H1 (cell line): ENCODE data around the gene NDUFB8. TPM values are rescaled to one million over a fixed set of nuclear protein-coding genes. Genes with fewer than 3 reads are reported as not detected.

Experiments
- BCL11A ChIP-seq, 2 experiments: IDR thresholded peaks; one replicate each; pipeline ENCODE4 v1.6.1; 2011; ENCODE audit warnings: low read depth in 2 of 2, low read length in 2 of 2, mild to moderate bottlenecking in 2 of 2
- CHD7 ChIP-seq: fragments of 300-600 bp; sonication (generic); IDR thresholded peaks from 2 replicates; pipeline ENCODE4 v1.7.1; 2012; ENCODE audit warnings: low read length, moderate library complexity, mild to moderate bottlenecking, inconsistent platforms; ENCODE audit not compliant: insufficient replicate concordance
- E2F6 ChIP-seq: IDR thresholded peaks from 2 replicates; pipeline ENCODE4 v1.6.1; 2012; ENCODE audit warnings: inconsistent platforms
- MAX ChIP-seq: IDR thresholded peaks from 2 replicates; pipeline ENCODE4 v1.6.1; 2012; ENCODE audit warnings: inconsistent platforms
- RFX5 ChIP-seq: IDR thresholded peaks from 2 replicates; pipeline ENCODE4 v1.6.1; 2011; ENCODE audit warnings: low read depth, low read length, improper control_type of control experiment, borderline replicate concordance
- RNF2 ChIP-seq: fragments of 200-900, 300-1000 bp; sonication (generic); IDR thresholded peaks from 2 replicates; pipeline ENCODE4 v1.7.1; 2016; ENCODE audit warnings: borderline replicate concordance, low read depth, mild to moderate bottlenecking, antibody characterized with exemption, low read length; ENCODE audit not compliant: poor library complexity, severe bottlenecking; ENCODE audit errors: missing control alignments
- USF2 ChIP-seq: IDR thresholded peaks from 2 replicates; pipeline ENCODE4 v1.6.1; 2011; ENCODE audit warnings: low read length, improper control_type of control experiment
- polyA plus RNA-seq, 7 experiments: library from polyadenylated mRNA; depleted of rRNA in 3 of 7; stranded (reverse) in 5 of 7; unstranded in 2 of 7; fragments of >200 nt in 5 of 7; fragments of 200-250 nt in 2 of 7; gene quantifications; 1 replicate in 5 of 7; 2 replicates in 1 of 7; 4 replicates in 1 of 7; pipeline versions ENCODE4 v1.2.1 to v1.2.3, GENCODE V29; 2011 to 2013; ENCODE audit warnings: missing spikeins in 2 of 7, mixed read lengths in 2 of 7
- total RNA-seq: library from RNA; stranded (reverse); fragmentation: NEBNext Ultra II Directional; extraction: Animal tissue kit (Norgen Biotek cat#: 25700); gene quantifications from 2 replicates; pipeline ENCODE4 v1.2.1, GENCODE V29; 2021

The NDUFB8 gene
- total and polyA plus RNA-seq, 2 of the 8 experiments (the other 6 are each of a cell fraction or from before 2014, with no cell fraction given): 175 to 455 TPM

GRCh38 chr10:100569687-100570481 is 40.2 kb upstream of the NDUFB8 start (continued):
- TF ChIP-seq CHD7: no peak
- no peak for TF ChIP-seq RFX5
- TF ChIP-seq E2F6: no peak
- no peak for TF ChIP-seq RNF2
- TF ChIP-seq MAX: no peak; the same call in 1 of the 2 replicates
- no peak for TF ChIP-seq USF2
- no peak for TF ChIP-seq BCL11A (IDR thresholded peaks at IDR 0.05; ENCODE audit: low read depth in 2 of 2, low read length in 2 of 2)
